Stimulated activated CD4-positive, alpha-beta T cell treated with anti-CD3 and anti-CD28 coated beads, Interleukin-12 subunit alpha, Interleukin-12 subunit beta, amount 100 ng/mL, for 48 hours (primary cell): ENCODE data around the gene CABLES2.

Experiments used
- DNase-seq, 3 donors: peaks; one replicate each; pipeline ENCODE4 v3.0.0-alpha.2; 2020; ENCODE audit warnings: low read depth in 2 of 3, low spot score in 1 of 3

The CABLES2 gene

GRCh38 chr20:62407221-62407992 lies at the start of gene CABLES2:
CABLES2 (minus strand) TSS chr20:62407285; CDS start chr20:62407276, 9 bp downstream.
- peak; percentile 81 to 88 (median 88) for DNase-seq

- no peak for DNase-seq
Observed at GRCh38 chr20:62455929-62456328, 48.8 kb upstream of the CABLES2 start.

GRCh38 chr20:62454904-62455636 lies 48.0 kb upstream of the CABLES2 start:
- no peak for DNase-seq

GRCh38 chr20:62453186-62453808 lies 46.2 kb upstream of the CABLES2 start:
- DNase-seq: no peak

GRCh38 chr20:62452475-62453095 lies 45.5 kb upstream of the CABLES2 start:
- no peak for DNase-seq

- no peak for DNase-seq
Observed at GRCh38 chr20:62451970-62452369, 44.9 kb upstream of the CABLES2 start.

- DNase-seq: no peak
Observed at GRCh38 chr20:62451156-62451767, 44.2 kb upstream of the CABLES2 start.

GRCh38 chr20:62449951-62450691 lies 43.0 kb upstream of the CABLES2 start:
- no peak for DNase-seq

- DNase-seq: no peak
Observed at GRCh38 chr20:62448788-62449187, 41.7 kb upstream of the CABLES2 start.

GRCh38 chr20:62448038-62448437 lies 41.0 kb upstream of the CABLES2 start:
- no peak for DNase-seq

GRCh38 chr20:62446888-62447869 lies 40.1 kb upstream of the CABLES2 start:
- no peak for DNase-seq

GRCh38 chr20:62446481-62446880 lies 39.4 kb upstream of the CABLES2 start:
- no peak for DNase-seq

- no peak for DNase-seq
Observed at GRCh38 chr20:62445553-62446340, 38.7 kb upstream of the CABLES2 start.

- no peak for DNase-seq
Observed at GRCh38 chr20:62444286-62444685, 37.2 kb upstream of the CABLES2 start.

- DNase-seq: no peak
Observed at GRCh38 chr20:62441987-62442539, 35.0 kb upstream of the CABLES2 start.

- DNase-seq: no peak
Observed at GRCh38 chr20:62439218-62439617, 32.1 kb upstream of the CABLES2 start.

GRCh38 chr20:62437927-62438326 lies 30.8 kb upstream of the CABLES2 start:
- DNase-seq: no peak

- no peak for DNase-seq
Observed at GRCh38 chr20:62437496-62437895, 30.4 kb upstream of the CABLES2 start.
